H1 (cell line): ENCODE data around the gene NEGR1. TPM values are rescaled to one million over a fixed set of nuclear protein-coding genes. Genes with fewer than 3 reads are reported as not detected.

Experiments
- CTCF ChIA-PET: fragments of 300-600 bp; sonication (Branson Sonifier 250); formaldehyde crosslinking; loops from one replicate; lab custom pipeline; 2021; ENCODE audit not compliant: partially characterized antibody; lab: Charles Lee
- POLR2A ChIA-PET: fragments of 300-600 bp; sonication (Branson Sonifier 250); formaldehyde crosslinking; loops from one replicate; lab custom pipeline; 2021; ENCODE audit warnings: inconsistent platforms; ENCODE audit not compliant: partially characterized antibody; lab: Charles Lee
- DNase-seq, 2 experiments: peaks; one replicate each; pipeline versions ENCODE4 v3.0.0 to v3.0.0-alpha.2; 2010 to 2022; ENCODE audit warnings: low spot score in 2 of 2, low read depth in 1 of 2, mixed read lengths in 1 of 2
- FAIRE-seq: peaks from 2 replicates; lab custom pipeline; 2011; peaks lifted over from hg19 to GRCh38; lab: Jason Lieb, UNC
- H2AFZ ChIP-seq: 2 replicates; pipeline ENCODE4 v1.8.1; 2012; ENCODE audit warnings: low read length, inconsistent platforms
- H2AK5ac ChIP-seq: 2 replicates; pipeline ENCODE4 v1.6.1; 2013; ENCODE audit warnings: low read depth, low read length
- H2BK120ac ChIP-seq: replicated peaks from 2 replicates; pipeline ENCODE3; 2013; ENCODE audit warnings: low read depth, low read length, inconsistent platforms
- H2BK12ac ChIP-seq: 2 replicates; pipeline ENCODE4 v1.6.1; 2013; ENCODE audit warnings: low read depth, low read length
- H2BK15ac ChIP-seq: 2 replicates; pipeline ENCODE4 v1.6.1; 2013; ENCODE audit warnings: low read length
- H2BK20ac ChIP-seq: 2 replicates; pipeline ENCODE4 v1.6.1; 2013; ENCODE audit warnings: low read length
- H2BK5ac ChIP-seq: 2 replicates; pipeline ENCODE4 v1.6.1; 2013; ENCODE audit warnings: low read depth, low read length
- H3K14ac ChIP-seq: 2 replicates; pipeline ENCODE4 v1.6.1; 2013; ENCODE audit warnings: inconsistent platforms; ENCODE audit not compliant: insufficient read length
- H3K18ac ChIP-seq: 2 replicates; pipeline ENCODE4 v1.6.1; 2013; ENCODE audit warnings: low read length; ENCODE audit errors: extremely low read depth
- H3K23ac ChIP-seq: 2 replicates; pipeline ENCODE4 v1.6.1; 2013; ENCODE audit warnings: inconsistent platforms; ENCODE audit not compliant: insufficient read length
- H3K23me2 ChIP-seq: 2 replicates; pipeline ENCODE4 v1.6.1; 2013; ENCODE audit warnings: low read depth, low read length
- H3K27ac ChIP-seq: 2 replicates; pipeline ENCODE4 v1.6.1; 2011; ENCODE audit warnings: low read depth, low read length, inconsistent platforms
- H3K27me3 ChIP-seq, 4 experiments: replicated peaks in 1 of 4; 1 replicate in 1 of 4; 2 replicates in 3 of 4; pipeline versions ENCODE4 v1.6.1 to v1.8.1; 2011 to 2013; ENCODE audit warnings: low read length in 3 of 4, mild to moderate bottlenecking in 3 of 4, inconsistent platforms in 2 of 4, mixed read lengths in 2 of 4, moderate library complexity in 1 of 4; ENCODE audit not compliant: control insufficient read depth in 3 of 4, insufficient read depth in 3 of 4; ENCODE audit errors: extremely low read depth in 1 of 4
- H3K36me3 ChIP-seq, 4 experiments: 2 replicates each; pipeline versions ENCODE4 v1.6.1 to v1.8.1; 2011 to 2013; ENCODE audit warnings: mild to moderate bottlenecking in 4 of 4, low read length in 3 of 4, moderate library complexity in 2 of 4, control low read depth in 1 of 4, inconsistent platforms in 1 of 4; ENCODE audit not compliant: insufficient read depth in 4 of 4, control insufficient read depth in 2 of 4
- H3K4ac ChIP-seq: replicated peaks from 2 replicates; pipeline ENCODE3; 2013; ENCODE audit warnings: low read length, low read depth, mixed read lengths, inconsistent platforms; ENCODE audit not compliant: insufficient read length
- H3K4me1 ChIP-seq, 4 experiments: replicated peaks in 1 of 4; 1 replicate in 1 of 4; 2 replicates in 3 of 4; pipeline versions ENCODE4 v1.6.1 to v1.8.1; 2011 to 2013; ENCODE audit warnings: low read length in 3 of 4, inconsistent platforms in 2 of 4, mixed read lengths in 1 of 4; ENCODE audit not compliant: insufficient read depth in 4 of 4, control insufficient read depth in 3 of 4
- H3K4me2 ChIP-seq, 2 experiments: 2 replicates each; pipeline versions ENCODE4 v1.6.1 to v1.8.1; 2011 to 2013; ENCODE audit warnings: low read depth in 2 of 2, low read length in 2 of 2, control low read depth in 1 of 2, inconsistent platforms in 1 of 2, mild to moderate bottlenecking in 1 of 2; ENCODE audit not compliant: insufficient read depth in 1 of 2
- H3K4me3 ChIP-seq, 4 experiments: fragments of 200-600, 300-600 bp in 1 of 4; sonication (generic), shearing (Covaris generic), sonication (Bioruptor Twin) in 1 of 4; 2 replicates each; pipeline versions ENCODE4 v1.5.1 to v1.8.1; 2011 to 2016; ENCODE audit warnings: low read length in 4 of 4, low read depth in 3 of 4, control low read depth in 2 of 4, inconsistent platforms in 2 of 4, mild to moderate bottlenecking in 2 of 4, mixed read lengths in 1 of 4, moderate library complexity in 1 of 4; ENCODE audit not compliant: insufficient read depth in 2 of 4; ENCODE audit errors: extremely low read depth in 1 of 4
- H3K56ac ChIP-seq: replicated peaks from 2 replicates; pipeline ENCODE3; 2013; ENCODE audit warnings: low read depth, mild to moderate bottlenecking, mixed read lengths, low read length, inconsistent platforms; ENCODE audit not compliant: insufficient read length
- H3K79me1 ChIP-seq: 2 replicates; pipeline ENCODE4 v1.6.1; 2013; ENCODE audit warnings: low read depth, low read length, control low read depth
- H3K79me2 ChIP-seq, 2 experiments: 2 replicates each; pipeline versions ENCODE4 v1.6.1 to v1.8.1; 2012 to 2013; ENCODE audit warnings: low read length in 2 of 2, mild to moderate bottlenecking in 2 of 2, inconsistent platforms in 1 of 2; ENCODE audit not compliant: insufficient read depth in 2 of 2, control insufficient read depth in 1 of 2
- H3K9ac ChIP-seq, 4 experiments: replicated peaks in 1 of 4; 1 replicate in 1 of 4; 2 replicates in 3 of 4; pipeline versions ENCODE4 v1.6.1 to v1.8.1; 2011 to 2013; ENCODE audit warnings: low read depth in 3 of 4, low read length in 3 of 4, control low read depth in 2 of 4, mild to moderate bottlenecking in 2 of 4, moderate library complexity in 2 of 4, inconsistent platforms in 1 of 4; ENCODE audit errors: extremely low read depth in 1 of 4
- H3K9me3 ChIP-seq, 2 experiments: 2 replicates each; pipeline versions ENCODE4 v1.6.1 to v1.8.1; 2012 to 2013; ENCODE audit warnings: mild to moderate bottlenecking in 2 of 2, moderate library complexity in 2 of 2, control low read depth in 1 of 2, inconsistent platforms in 1 of 2, low read depth in 1 of 2, low read length in 1 of 2, mixed read lengths in 1 of 2; ENCODE audit not compliant: insufficient read depth in 2 of 2
- H4K20me1 ChIP-seq, 2 experiments: replicated peaks in 1 of 2; 2 replicates each; pipeline versions ENCODE3 to v1.8.1; 2011 to 2013; ENCODE audit warnings: inconsistent platforms in 2 of 2, low read length in 2 of 2, mild to moderate bottlenecking in 1 of 2; ENCODE audit not compliant: insufficient read depth in 2 of 2, control insufficient read depth in 1 of 2
- H4K5ac ChIP-seq: 2 replicates; pipeline ENCODE4 v1.6.1; 2013; ENCODE audit warnings: low read length, low read depth, mixed read lengths, inconsistent platforms; ENCODE audit not compliant: insufficient read length
- H4K8ac ChIP-seq: 2 replicates; pipeline ENCODE4 v1.8.0; 2013; ENCODE audit warnings: mild to moderate bottlenecking, moderate library complexity, low read length, inconsistent platforms; ENCODE audit not compliant: insufficient read depth; ENCODE audit errors: extremely low read depth
- H4K91ac ChIP-seq: replicated peaks from 2 replicates; pipeline ENCODE3; 2013; ENCODE audit warnings: low read length, mixed read lengths, inconsistent platforms; ENCODE audit not compliant: insufficient read length
- CBX5 ChIP-seq: fragments of 300-800, 300-1000 bp; sonication (generic); IDR thresholded peaks from 2 replicates; pipeline ENCODE4 v1.7.1; 2016; ENCODE audit warnings: antibody characterized with exemption, low read length, low read depth
- RAD21 ChIP-seq, 2 experiments: IDR thresholded peaks in 1 of 2; conservative IDR thresholded peaks in 1 of 2; 2 replicates each; pipeline ENCODE4 v1.6.1; 2011; ENCODE audit warnings: low read depth in 2 of 2, low read length in 2 of 2, improper control_type of control experiment in 1 of 2, inconsistent platforms in 1 of 2, mild to moderate bottlenecking in 1 of 2, moderate library complexity in 1 of 2
- SRF ChIP-seq: IDR thresholded peaks from 2 replicates; pipeline ENCODE4 v1.6.1; 2011; ENCODE audit warnings: mild to moderate bottlenecking, low read depth, low read length, moderate library complexity
- SUZ12 ChIP-seq: fragments of 200-600 bp; sonication (generic); IDR thresholded peaks from 2 replicates; pipeline ENCODE4 v1.6.1; 2012; ENCODE audit warnings: mild to moderate bottlenecking, inconsistent platforms, low read length, moderate library complexity, mixed read lengths
- TCF12 ChIP-seq: IDR thresholded peaks from 2 replicates; pipeline ENCODE4 v1.6.1; 2011; ENCODE audit warnings: low read depth, mild to moderate bottlenecking, low read length
- WGBS, 2 experiments: shearing (Covaris generic) in 1 of 2; methylation state at CpG; one replicate each; pipeline versions ENCODE4 v1.1.6 to v1.1.7; 2013 to 2015; ENCODE audit warnings: low lambda C conversion rate in 2 of 2, mixed read lengths in 2 of 2, inconsistent platforms in 1 of 2, low coverage in 1 of 2, missing lambda C conversion rate in 1 of 2; ENCODE audit not compliant: insufficient replicate concordance in 2 of 2, insufficient coverage in 1 of 2, insufficient read length in 1 of 2; ENCODE audit errors: extremely low coverage in 1 of 2, missing lambda C conversion rate in 1 of 2; 5-methylcytosine and 5-hydroxymethylcytosine counted together
- polyA plus RNA-seq, 7 experiments: library from polyadenylated mRNA; depleted of rRNA in 3 of 7; stranded (reverse) in 5 of 7; unstranded in 2 of 7; fragments of >200 nt in 5 of 7; fragments of 200-250 nt in 2 of 7; gene quantifications; 1 replicate in 5 of 7; 2 replicates in 1 of 7; 4 replicates in 1 of 7; pipeline versions ENCODE4 v1.2.1 to v1.2.3, GENCODE V29; 2011 to 2013; ENCODE audit warnings: missing spikeins in 2 of 7, mixed read lengths in 2 of 7
- total RNA-seq: library from RNA; stranded (reverse); fragmentation: NEBNext Ultra II Directional; extraction: Animal tissue kit (Norgen Biotek cat#: 25700); gene quantifications from 2 replicates; pipeline ENCODE4 v1.2.1, GENCODE V29; 2021

NEGR1 gene
- total and polyA plus RNA-seq, 2 of the 8 experiments (the other 6 are each of a cell fraction or from before 2014, with no cell fraction given): 0.71 to 1.3 TPM

GRCh38 chr1:72324451-72324850 lies 42.1 kb upstream of the NEGR1 start:
- no peak overlapping the region for H4K91ac ChIP-seq
- no peak overlapping the region for H3K27ac ChIP-seq
- no peak overlapping the region for H3K18ac ChIP-seq
- no peak overlapping the region for H3K56ac ChIP-seq
- no peak overlapping the region for H2BK20ac ChIP-seq
- DNase-seq: no peak
- ChIA-PET POLR2A (no interaction called here), CTCF (no interaction called here)
- H3K23me2 ChIP-seq: no peaks in the 10 kb centered on the region
- no CpG with 5 or more reads among the region's 1 CpG for WGBS, 2 experiments
- H3K27me3 ChIP-seq: no peaks in the 10 kb centered on the region
- H4K8ac ChIP-seq: no peak overlapping the region
- no peak overlapping the region for H3K4me3 ChIP-seq
- no peak overlapping the region for H3K9ac ChIP-seq
- no peaks in the 10 kb centered on the region for H3K36me3 ChIP-seq
- H2BK15ac ChIP-seq: no peak overlapping the region
- H3K79me2 ChIP-seq: no peaks in the 10 kb centered on the region
- TF ChIP-seq CBX5 (no peak), TCF12 (no peak), SRF (no peak), SUZ12 (no peak), RAD21 (IDR thresholded peaks at IDR 0.05 in 1 of 2, conservative IDR thresholded peaks at IDR 0.05 in 1 of 2; ENCODE audit: low read depth in 2 of 2, low read length in 2 of 2) (no peak)
- H4K20me1 ChIP-seq: no peaks in the 10 kb centered on the region
- no peaks in the 10 kb centered on the region for H3K4me1 ChIP-seq
- no peak for FAIRE-seq
- H2BK120ac ChIP-seq: no peak overlapping the region
- no peak overlapping the region for H4K5ac ChIP-seq
- no peaks in the 10 kb centered on the region for H3K9me3 ChIP-seq
- H2AK5ac ChIP-seq: no peak overlapping the region
- H2BK5ac ChIP-seq: no peak overlapping the region
- H3K79me1 ChIP-seq: no peaks in the 10 kb centered on the region
- no peak overlapping the region for H3K14ac ChIP-seq
- no peak overlapping the region for H2AFZ ChIP-seq
- H3K4me2 ChIP-seq: no peak overlapping the region
- H2BK12ac ChIP-seq: no peak overlapping the region
- no peak overlapping the region for H3K4ac ChIP-seq
- no peak overlapping the region for H3K23ac ChIP-seq
